Thyroid gland (tissue), 4 donors: Measurements from ENCODE around the gene GRN. TPM values are rescaled to one million over a fixed set of nuclear protein-coding genes. Genes with fewer than 3 reads are reported as not detected.
"Not testable (repeated sequence)": the region's sequence is repeated elsewhere in the genome, so short reads cannot be mapped to it uniquely, and the experiment has no call there.

Source experiments
- DNase-seq, 2 donors: peaks; one replicate each; pipeline ENCODE4 v3.0.0-alpha.2; 2019
- H3K27ac ChIP-seq, 3 donors: fragments of 200-600 bp; sonication (generic); 1 replicate in 2 of 3; 2 replicates in 1 of 3; pipeline ENCODE4 v1.5.1; 2016 to 2019; ENCODE audit warnings: mild to moderate bottlenecking in 1 of 3, moderate library complexity in 1 of 3
- H3K27me3 ChIP-seq: fragments of 200-600 bp; sonication (generic); one replicate; pipeline ENCODE4 v1.5.1; 2019
- H3K36me3 ChIP-seq, 2 donors: fragments of 200-600 bp; sonication (generic); one replicate each; pipeline ENCODE4 v1.5.1; 2016 to 2019
- H3K4me1 ChIP-seq, 2 donors: fragments of 200-600 bp; sonication (generic); one replicate each; pipeline ENCODE4 v1.5.1; 2017 to 2019
- H3K4me3 ChIP-seq, 3 donors: fragments of 200-600 bp; sonication (generic); replicated peaks in 1 of 3; 1 replicate in 2 of 3; 2 replicates in 1 of 3; pipeline ENCODE4 v1.5.1; 2016; ENCODE audit warnings: mild to moderate bottlenecking in 1 of 3
- H3K9me3 ChIP-seq: fragments of 200-600 bp; sonication (generic); one replicate; pipeline ENCODE4 v1.5.1; 2017
- POLR2A ChIP-seq, 2 donors: fragments of 450-650 bp; IDR thresholded peaks; one replicate each; pipeline ENCODE4 v1.6.1; 2017; ENCODE audit warnings: antibody characterized with exemption in 2 of 2, mild to moderate bottlenecking in 2 of 2, moderate library complexity in 1 of 2
- WGBS, 2 donors: methylation state at CpG; one replicate each; pipeline ENCODE4 v1.1.5; 2017; 5-methylcytosine and 5-hydroxymethylcytosine counted together
- intact Hi-C: fragments of 100-400 bp; cut with DNase I; formaldehyde crosslinking; loops from one replicate; pipeline ENCODE4 v1.15.1; 2023
- total RNA-seq, 4 donors: library from RNA; depleted of rRNA; stranded (reverse); fragments of >200 nt; gene quantifications; one replicate each; pipeline ENCODE4 v1.2.3, GENCODE V29; 2016
- TF ChIP-seq, protein P1 (sequence below), 6 experiments: fragments of 200-600 bp in 3 of 6; fragments of 450-650 bp in 3 of 6; sonication (generic) in 3 of 6; IDR thresholded peaks; one replicate each; pipeline ENCODE4 v1.5.1; 2016 to 2019; ENCODE audit warnings: antibody characterized with exemption in 6 of 6, mild to moderate bottlenecking in 2 of 6, inconsistent platforms in 1 of 6, moderate library complexity in 1 of 6

The GRN gene
- total RNA-seq, 4 donors from 2014 or later, result 259 to 292 (median 264) TPM

GRCh38 chr17:44324092-44324570 is 21.0 kb upstream of the GRN start:
- intact Hi-C loops, result loop anchor here (5.0 kb wide), 1 partner anchor 182 kb away; the partner anchor contains the start of gene HROB
- peak; percentile 34 to 36 for DNase-seq
- peaks cover 28 to 29% of the 10 kb centered on the region in 2 donors for H3K36me3 ChIP-seq
- peaks cover 24 to 35% of the 10 kb centered on the region in 2 donors for H3K4me1 ChIP-seq
- H3K27me3 ChIP-seq, result no peaks in the 10 kb centered on the region
- peak overlapping the region in 2 of 3 donors; percentile 26 to 91 for H3K27ac ChIP-seq
- 0% methylated on average over 2 to 18 of the region's 38 CpGs for WGBS, 2 donors
- H3K9me3 ChIP-seq, result no peaks in the 10 kb centered on the region
- no peak for TF ChIP-seq POLR2A (IDR thresholded peaks at IDR 0.05)
- TF ChIP-seq, protein P1, sequence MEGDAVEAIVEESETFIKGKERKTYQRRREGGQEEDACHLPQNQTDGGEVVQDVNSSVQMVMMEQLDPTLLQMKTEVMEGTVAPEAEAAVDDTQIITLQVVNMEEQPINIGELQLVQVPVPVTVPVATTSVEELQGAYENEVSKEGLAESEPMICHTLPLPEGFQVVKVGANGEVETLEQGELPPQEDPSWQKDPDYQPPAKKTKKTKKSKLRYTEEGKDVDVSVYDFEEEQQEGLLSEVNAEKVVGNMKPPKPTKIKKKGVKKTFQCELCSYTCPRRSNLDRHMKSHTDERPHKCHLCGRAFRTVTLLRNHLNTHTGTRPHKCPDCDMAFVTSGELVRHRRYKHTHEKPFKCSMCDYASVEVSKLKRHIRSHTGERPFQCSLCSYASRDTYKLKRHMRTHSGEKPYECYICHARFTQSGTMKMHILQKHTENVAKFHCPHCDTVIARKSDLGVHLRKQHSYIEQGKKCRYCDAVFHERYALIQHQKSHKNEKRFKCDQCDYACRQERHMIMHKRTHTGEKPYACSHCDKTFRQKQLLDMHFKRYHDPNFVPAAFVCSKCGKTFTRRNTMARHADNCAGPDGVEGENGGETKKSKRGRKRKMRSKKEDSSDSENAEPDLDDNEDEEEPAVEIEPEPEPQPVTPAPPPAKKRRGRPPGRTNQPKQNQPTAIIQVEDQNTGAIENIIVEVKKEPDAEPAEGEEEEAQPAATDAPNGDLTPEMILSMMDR (IDR thresholded peaks at IDR 0.05), result no peak
- H3K4me3 ChIP-seq, result peak overlapping the region; percentile 57 to 96 (median 80)

GRCh38 chr17:44324571-44325275 is 20.4 kb upstream of the GRN start, which contains the start of gene SLC25A39:
Gene SLC25A39 (minus strand): TSS chr17:44324823. CDS start chr17:44323562, 1,261 bp downstream.
- intact Hi-C loops, result loop anchor here (5.0 kb wide), 1 partner anchor 182 kb away; the partner anchor contains the start of gene HROB
- H3K36me3 ChIP-seq, result peaks cover 24 to 26% of the 10 kb centered on the region in 2 donors
- peak within 1 kb of the TSS; percentile 91 to 94 (median 92) for H3K27ac ChIP-seq
- H3K4me3 ChIP-seq, result peak within 1 kb of the TSS; percentile 57 to 96 (median 80)
- H3K9me3 ChIP-seq, result no peaks in the 10 kb centered on the region
- no peaks in the 10 kb centered on the region for H3K27me3 ChIP-seq
- H3K4me1 ChIP-seq, result peaks cover 24 to 35% of the 10 kb centered on the region in 2 donors
- peak; percentile 95 to 96 for DNase-seq
- WGBS, 2 donors, result 1 to 2% methylated on average over 16 to 21 of the region's 85 CpGs
- TF ChIP-seq, protein P1 (IDR thresholded peaks at IDR 0.05), result peak in 1 of 6 experiments; percentile 29
- TF ChIP-seq POLR2A (IDR thresholded peaks at IDR 0.05), result peak; percentile 26 to 88

DNA sequence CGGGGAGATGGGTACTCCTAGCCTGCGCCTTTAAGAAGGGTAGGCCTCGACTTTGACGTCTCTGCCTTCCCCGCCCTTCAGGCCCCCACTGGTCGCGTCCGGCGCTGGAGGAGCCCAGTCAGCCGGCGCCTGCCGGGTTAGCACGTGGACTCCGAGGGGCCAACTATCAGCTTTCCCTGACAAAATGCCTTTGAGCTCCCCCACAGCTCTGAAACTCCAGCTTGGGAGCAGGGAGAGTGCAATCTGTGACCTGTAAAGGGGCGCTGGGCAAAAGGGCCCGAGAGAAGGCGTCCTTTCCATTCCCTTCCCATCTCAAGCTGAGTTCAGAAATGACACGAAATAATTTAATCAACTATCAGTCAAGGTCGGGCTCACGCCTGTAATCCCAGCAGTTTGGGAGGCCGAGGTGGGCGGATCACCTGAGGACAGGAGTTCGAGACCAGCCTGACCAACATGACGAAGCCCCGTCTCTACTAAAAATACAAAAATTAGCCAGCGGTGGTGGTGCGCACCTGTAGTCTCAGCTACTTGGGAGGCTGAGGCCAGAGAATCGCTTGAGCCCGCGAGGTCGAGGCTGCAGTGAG is 18.1 kb upstream of the GRN start:
- intact Hi-C loops, result no loop called here
- H3K27ac ChIP-seq, result peak overlapping the region in 2 of 3 donors; percentile 57 to 91

DNA sequence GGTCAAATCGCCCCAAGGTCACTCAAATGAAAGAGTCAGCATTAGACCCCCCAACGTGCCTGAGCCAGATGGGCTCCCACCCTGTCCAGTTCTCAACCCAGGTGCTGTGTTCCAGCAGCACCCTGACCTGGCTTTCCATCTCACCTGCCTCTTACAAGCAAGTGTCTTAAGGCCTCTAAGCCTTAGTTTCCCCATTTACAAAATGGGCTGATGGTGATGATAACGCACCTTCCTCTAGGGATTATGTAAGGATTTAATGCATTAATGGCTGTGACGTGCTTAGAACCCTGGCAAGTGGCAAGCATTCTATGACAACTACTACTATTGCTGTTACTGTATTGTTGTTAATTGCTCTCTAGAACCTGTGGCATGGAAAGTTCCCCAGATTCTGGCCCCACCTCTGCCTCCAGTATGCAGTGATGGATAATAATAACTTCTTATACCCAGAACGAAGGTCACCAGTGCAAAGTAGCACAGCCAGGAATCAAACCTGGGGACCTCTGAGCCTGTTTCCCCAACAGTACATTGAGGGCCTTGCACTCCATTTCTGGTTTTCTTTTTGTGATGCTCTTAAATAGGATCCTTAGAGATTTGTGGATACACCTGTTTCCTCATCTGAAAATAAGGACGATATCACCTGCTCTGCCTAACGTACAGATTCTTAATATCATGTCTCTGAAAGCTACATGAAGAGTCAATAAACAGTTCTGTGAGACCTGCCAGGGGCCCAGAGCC is 17.2 kb upstream of the GRN start:
- no peaks in the 10 kb centered on the region for H3K9me3 ChIP-seq
- intact Hi-C loops, result no loop called here
- no peak overlapping the region for H3K4me3 ChIP-seq
- no peak for DNase-seq
- no peaks in the 10 kb centered on the region for H3K36me3 ChIP-seq
- no peak for TF ChIP-seq POLR2A (IDR thresholded peaks at IDR 0.05)
- TF ChIP-seq, protein P1 (IDR thresholded peaks at IDR 0.05), result no peak
- H3K27ac ChIP-seq, result no peak overlapping the region
- no peaks in the 10 kb centered on the region for H3K27me3 ChIP-seq
- WGBS, 2 donors, result 81 to 85% methylated on average over 7 of the region's 7 CpGs
- peaks cover 24 to 31% of the 10 kb centered on the region in 2 donors for H3K4me1 ChIP-seq

More for the DNA sequence above, 18.1 kb upstream of the GRN start:
- WGBS, 2 donors, result 35 to 45% methylated on average over 17 to 22 of the region's 31 CpGs
- TF ChIP-seq, protein P1 (IDR thresholded peaks at IDR 0.05), result peak in 1 of 6 experiments; percentile 45
- TF ChIP-seq POLR2A (IDR thresholded peaks at IDR 0.05), result peak in 1 of 2 donors; percentile 35
- Histone ChIP-seq H3K27me3 (no peaks in the 10 kb centered on the region), H3K4me3 (peak overlapping the region in 1 of 3 donors; percentile 96), H3K36me3 (peaks cover 2 to 4% of the 10 kb centered on the region in 2 donors), H3K9me3 (no peaks in the 10 kb centered on the region), H3K4me1 (peaks cover 24 to 35% of the 10 kb centered on the region in 2 donors)
- DNase-seq, result peak; percentile 98

- 90 to 93% methylated on average over 7 of the region's 7 CpGs for WGBS, 2 donors
- DNase-seq, H3K27me3 ChIP-seq, H3K27ac ChIP-seq, H3K36me3 ChIP-seq, H3K4me3 ChIP-seq, H3K9me3 ChIP-seq, intact Hi-C loops: not testable (repeated sequence)
- peaks cover 11 to 20% of the 10 kb centered on the region in 2 donors for H3K4me1 ChIP-seq
These were observed 15.6 kb upstream of the GRN start for GRCh38 chr17:44329516-44329915.

- H3K9me3 ChIP-seq, H3K27ac ChIP-seq, H3K4me3 ChIP-seq, intact Hi-C loops, H3K27me3 ChIP-seq, H3K36me3 ChIP-seq, DNase-seq: not testable (repeated sequence)
- 81 to 91% methylated on average over 5 of the region's 5 CpGs for WGBS, 2 donors
- H3K4me1 ChIP-seq, result peaks cover 11 to 20% of the 10 kb centered on the region in 2 donors
These were observed 14.8 kb upstream of the GRN start for GRCh38 chr17:44330263-44330662.
